ENCODE data around the gene TMEM234. TPM values are rescaled to one million over a fixed set of nuclear protein-coding genes. Genes with fewer than 3 reads are reported as not detected.

TMEM234 gene
- total RNA-seq, 1 experiment from 2014 or later: 7.7 TPM

GRCh38 chr1:32228771-32229170 lies 6.6 kb upstream of the TMEM234 start:
- Histone ChIP-seq H3K4me3 (ENCODE audit: low read length) (no peak overlapping the region), H4K20me1 (ENCODE audit: low read length) (no peaks in the 10 kb centered on the region), H3K79me2 (ENCODE audit: low read length) (peaks cover 13% of the 10 kb centered on the region), H3K36me3 (ENCODE audit: low read depth, low read length) (peaks cover 45% of the 10 kb centered on the region), H3K27ac (ENCODE audit: low read length) (no peak overlapping the region), H3F3A (ENCODE audit: low read length, unreplicated experiment) (no peaks in the 10 kb centered on the region), H3K27me3 (ENCODE audit: low read length) (no peaks in the 10 kb centered on the region), H3K4me2 (ENCODE audit: low read length) (no peak overlapping the region), H3K9ac (ENCODE audit: low read length) (no peak overlapping the region), H3K4me1 (ENCODE audit: insufficient read depth, low read length) (peaks cover 3% of the 10 kb centered on the region), H3K9me2 (replicated peaks; ENCODE audit: low read length) (no peaks in the 10 kb centered on the region), H3K9me3 (ENCODE audit: low read length) (no peaks in the 10 kb centered on the region), H2AFZ (ENCODE audit: low read length) (no peak overlapping the region)
- ATAC-seq: no peak
- no peak for DNase-seq
- intact Hi-C loops (cut with micrococcal nuclease): no loop called here
- no peak for TF ChIP-seq EZH2phosphoT487 (IDR thresholded peaks at IDR 0.05; ENCODE audit: borderline replicate concordance, low read length)
- TF ChIP-seq CTCF (conservative IDR thresholded peaks at IDR 0.05; ENCODE audit: low read depth, low read length): no peak
- TF ChIP-seq EZH2 (IDR thresholded peaks at IDR 0.05; ENCODE audit: low read length, unreplicated experiment): no peak
- BruUV-seq (replicated peaks): no TSS peak
- ChIA-PET POLR2A (ENCODE audit: unreplicated experiment) (no interaction called here), CTCF (no interaction called here)

- Histone ChIP-seq H3K4me1 (ENCODE audit: insufficient read depth, low read length) (peaks cover 22% of the 10 kb centered on the region), H3K9ac (ENCODE audit: low read length) (no peak overlapping the region)
Observed at GRCh38 chr1:32224285-32224684, 2.1 kb upstream of the TMEM234 start.

More at GRCh38 chr1:32224285-32224684, 2.1 kb upstream of the TMEM234 start:
- Histone ChIP-seq H3K9me3 (ENCODE audit: low read length) (no peaks in the 10 kb centered on the region), H3F3A (ENCODE audit: low read length, unreplicated experiment) (no peaks in the 10 kb centered on the region), H3K4me2 (ENCODE audit: low read length) (peak overlapping the region; percentile 93; the same call in 1 of the 2 replicates), H3K36me3 (ENCODE audit: low read depth, low read length) (peaks cover 37% of the 10 kb centered on the region), H2AFZ (ENCODE audit: low read length) (no peak overlapping the region), H3K4me3 (ENCODE audit: low read length) (no peak overlapping the region), H3K79me2 (ENCODE audit: low read length) (peaks cover 55% of the 10 kb centered on the region), H3K27ac (ENCODE audit: low read length) (no peak overlapping the region), H4K20me1 (ENCODE audit: low read length) (no peaks in the 10 kb centered on the region), H3K9me2 (replicated peaks; ENCODE audit: low read length) (no peaks in the 10 kb centered on the region), H3K27me3 (ENCODE audit: low read length) (no peaks in the 10 kb centered on the region)
- no TSS peak for BruUV-seq (replicated peaks)
- no peak for DNase-seq
- no peak for TF ChIP-seq EZH2 (IDR thresholded peaks at IDR 0.05; ENCODE audit: low read length, unreplicated experiment)
- TF ChIP-seq CTCF (conservative IDR thresholded peaks at IDR 0.05; ENCODE audit: low read depth, low read length): no peak
- no peak for TF ChIP-seq EZH2phosphoT487 (IDR thresholded peaks at IDR 0.05; ENCODE audit: borderline replicate concordance, low read length)
- ChIA-PET POLR2A (ENCODE audit: unreplicated experiment) (no interaction called here), CTCF (no interaction called here)
- ATAC-seq: no peak
- intact Hi-C loops (cut with micrococcal nuclease): no loop called here
